Esophagus squamous epithelium (tissue), 5 donors: Measurements from ENCODE around the gene CTIF. TPM values are rescaled to one million over a fixed set of nuclear protein-coding genes. Genes with fewer than 3 reads are reported as not detected.

Experiments used
- DNase-seq: peaks from one replicate; lab custom pipeline; 2025; lab: John Stamatoyannopoulos, UW
- H3K27ac ChIP-seq, 4 donors: fragments of 200-600 bp; sonication (generic); one replicate each; pipeline ENCODE4 v1.5.1; 2016 to 2019; ENCODE audit warnings: mild to moderate bottlenecking in 1 of 4
- H3K27me3 ChIP-seq, 4 donors: fragments of 200-600 bp; sonication (generic); 1 replicate in 3 of 4; 2 replicates in 1 of 4; pipeline versions ENCODE4 v1.5.1 to v1.6.0; 2017 to 2021; ENCODE audit warnings: antibody characterized with exemption in 1 of 4
- H3K36me3 ChIP-seq, 3 donors: fragments of 200-600 bp; sonication (generic); one replicate each; pipeline ENCODE4 v1.5.1; 2016 to 2019
- H3K4me1 ChIP-seq, 3 donors: fragments of 200-600 bp; sonication (generic); one replicate each; pipeline ENCODE4 v1.5.1; 2017 to 2019
- H3K4me3 ChIP-seq, 4 donors: fragments of 200-600 bp; sonication (generic); 1 replicate in 3 of 4; 2 replicates in 1 of 4; pipeline ENCODE4 v1.5.1; 2016 to 2019; ENCODE audit warnings: mild to moderate bottlenecking in 2 of 4, moderate library complexity in 1 of 4
- H3K9me3 ChIP-seq, 3 donors: fragments of 200-600 bp; sonication (generic); one replicate each; pipeline ENCODE4 v1.5.1; 2016 to 2019
- CTCF ChIP-seq, 6 experiments: fragments of 450-650 bp in 4 of 6; fragments of 200-600 bp in 2 of 6; sonication (generic) in 2 of 6; IDR thresholded peaks; one replicate each; pipeline ENCODE4 v1.5.1; 2016 to 2019; ENCODE audit warnings: antibody characterized with exemption in 6 of 6, mild to moderate bottlenecking in 4 of 6, moderate library complexity in 4 of 6
- POLR2A ChIP-seq, 4 donors: fragments of 450-650 bp; IDR thresholded peaks; one replicate each; pipeline ENCODE4 v1.6.1; 2017; ENCODE audit warnings: antibody characterized with exemption in 4 of 4, mild to moderate bottlenecking in 4 of 4, moderate library complexity in 3 of 4
- WGBS, 2 donors: methylation state at CpG; one replicate each; pipeline ENCODE4 v1.1.5; 2018; 5-methylcytosine and 5-hydroxymethylcytosine counted together
- intact Hi-C: fragments of 100-400 bp; cut with DNase I; formaldehyde crosslinking; loops from one replicate; pipeline ENCODE4 v1.15.0; 2022
- total RNA-seq, 4 donors: library from RNA; depleted of rRNA; stranded (reverse); fragments of >200 nt; gene quantifications; one replicate each; pipeline ENCODE4 v1.1.0, GENCODE V29; 2016
- donor health status: DM: yes; HTN: yes; CAD: no.

Gene CTIF
- total RNA-seq, 4 donors from 2014 or later: 4.7 to 24.2 (median 10.2) TPM

- H3K4me3 ChIP-seq: no peak overlapping the region
- peaks cover 0 to 8% (median 0%) of the 10 kb centered on the region in 3 donors for H3K4me1 ChIP-seq
- H3K36me3 ChIP-seq: peaks cover 0 to 22% (median 0%) of the 10 kb centered on the region in 3 donors
- H3K9me3 ChIP-seq: no peaks in the 10 kb centered on the region
- DNase-seq: no peak
- no peak for TF ChIP-seq POLR2A (IDR thresholded peaks at IDR 0.05)
- no peak for TF ChIP-seq CTCF (IDR thresholded peaks at IDR 0.05)
- intact Hi-C loops: no loop called here
- no peak overlapping the region for H3K27ac ChIP-seq
- H3K27me3 ChIP-seq: no peaks in the 10 kb centered on the region
- WGBS, 2 donors: 94 to 96% methylated on average over 3 of the region's 12 CpGs
Measured at GRCh38 chr18:48632676-48633257, 93.9 kb downstream of the CTIF start.

DNA sequence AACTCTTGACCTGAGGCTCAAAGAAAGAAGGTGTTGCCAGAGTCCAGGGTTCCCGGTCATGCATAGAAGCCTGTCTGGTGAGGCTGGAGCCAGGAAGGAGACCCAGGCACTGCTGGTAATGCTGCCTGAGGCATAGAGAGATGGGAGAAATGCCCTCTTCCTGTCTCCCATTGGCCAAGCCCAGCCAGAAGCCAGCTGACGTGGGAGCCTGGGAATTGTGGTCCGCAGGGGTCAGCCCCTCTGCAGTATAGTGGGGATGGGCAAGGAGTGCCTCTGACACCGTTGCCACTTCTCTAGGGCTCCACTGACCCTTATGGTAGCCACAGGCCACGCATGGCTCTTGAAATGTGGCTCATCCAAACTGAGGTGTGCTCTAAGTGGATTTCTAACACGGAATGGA, 95.7 kb downstream of the CTIF start:
- Histone ChIP-seq H3K36me3 (peaks cover 0 to 35% (median 0%) of the 10 kb centered on the region in 3 donors), H3K27me3 (no peaks in the 10 kb centered on the region), H3K4me3 (no peak overlapping the region), H3K4me1 (peaks cover 0 to 6% (median 0%) of the 10 kb centered on the region in 3 donors), H3K9me3 (no peaks in the 10 kb centered on the region), H3K27ac (no peak overlapping the region)
- 82 to 88% methylated on average over 4 to 6 of the region's 6 CpGs for WGBS, 2 donors
- DNase-seq: no peak
- intact Hi-C loops: no loop called here
- TF ChIP-seq CTCF (IDR thresholded peaks at IDR 0.05) (no peak), POLR2A (IDR thresholded peaks at IDR 0.05) (no peak)

DNA sequence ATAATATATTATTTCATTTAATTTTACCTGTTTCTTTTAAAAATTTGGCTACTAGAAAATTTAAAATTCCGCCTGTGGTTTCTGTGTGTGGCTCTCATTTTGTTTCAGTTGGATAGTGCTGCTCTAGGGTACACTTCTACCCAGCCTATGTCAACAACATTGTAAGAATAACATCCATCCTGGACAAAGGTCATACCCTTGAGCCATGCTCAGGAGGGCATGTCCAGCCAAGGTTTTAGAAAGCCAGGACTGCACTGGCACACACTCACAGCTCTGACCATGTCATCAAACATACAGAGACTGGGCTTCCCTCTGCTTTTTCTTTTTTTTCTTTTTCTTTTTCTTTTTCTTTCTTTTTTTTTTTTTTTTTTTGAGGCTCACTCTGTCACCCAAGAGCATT, 96.1 kb downstream of the CTIF start:
- no peaks in the 10 kb centered on the region for H3K9me3 ChIP-seq
- no peaks in the 10 kb centered on the region for H3K27me3 ChIP-seq
- no peak overlapping the region for H3K27ac ChIP-seq
- intact Hi-C loops: no loop called here
- WGBS, 2 donors: 85 to 90% methylated on average over 1 of the region's 1 CpG
- TF ChIP-seq CTCF (IDR thresholded peaks at IDR 0.05) (no peak), POLR2A (IDR thresholded peaks at IDR 0.05) (no peak)
- no peak for DNase-seq
- H3K4me3 ChIP-seq: no peak overlapping the region
- H3K36me3 ChIP-seq: peaks cover 0 to 37% (median 0%) of the 10 kb centered on the region in 3 donors
- H3K4me1 ChIP-seq: peaks cover 0 to 1% (median 0%) of the 10 kb centered on the region in 3 donors

DNA sequence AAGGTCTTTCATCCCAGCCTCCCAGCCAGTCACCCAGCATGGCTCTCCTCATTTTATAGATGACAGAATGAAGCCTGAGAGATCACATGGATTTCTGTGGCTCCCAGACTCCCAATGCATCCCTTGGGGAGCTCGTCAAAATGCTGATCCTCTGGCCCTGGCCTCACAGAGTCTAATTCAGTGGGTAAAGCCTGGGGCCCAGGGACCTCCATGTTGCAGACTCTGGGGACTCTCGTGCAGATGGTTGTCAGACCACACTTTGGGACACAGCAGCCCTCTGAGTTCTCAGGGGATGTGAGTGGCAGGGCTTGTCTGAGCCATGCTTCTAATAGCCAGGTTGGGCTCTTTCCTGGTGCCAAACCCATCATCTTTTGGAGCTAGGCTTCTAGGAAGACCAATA, 97.0 kb downstream of the CTIF start:
- TF ChIP-seq POLR2A (IDR thresholded peaks at IDR 0.05) (no peak), CTCF (IDR thresholded peaks at IDR 0.05) (no peak)
- no peak overlapping the region for H3K4me3 ChIP-seq
- no peaks in the 10 kb centered on the region for H3K9me3 ChIP-seq
- no peaks in the 10 kb centered on the region for H3K4me1 ChIP-seq
- H3K27me3 ChIP-seq: no peaks in the 10 kb centered on the region
- H3K27ac ChIP-seq: no peak overlapping the region
- intact Hi-C loops: no loop called here
- no peak for DNase-seq
- peaks cover 0 to 37% (median 0%) of the 10 kb centered on the region in 3 donors for H3K36me3 ChIP-seq
- 100% methylated on average over 1 of the region's 2 CpGs; no CpG with 5 or more reads in 1 of the 2 donors for WGBS, 2 donors

DNA sequence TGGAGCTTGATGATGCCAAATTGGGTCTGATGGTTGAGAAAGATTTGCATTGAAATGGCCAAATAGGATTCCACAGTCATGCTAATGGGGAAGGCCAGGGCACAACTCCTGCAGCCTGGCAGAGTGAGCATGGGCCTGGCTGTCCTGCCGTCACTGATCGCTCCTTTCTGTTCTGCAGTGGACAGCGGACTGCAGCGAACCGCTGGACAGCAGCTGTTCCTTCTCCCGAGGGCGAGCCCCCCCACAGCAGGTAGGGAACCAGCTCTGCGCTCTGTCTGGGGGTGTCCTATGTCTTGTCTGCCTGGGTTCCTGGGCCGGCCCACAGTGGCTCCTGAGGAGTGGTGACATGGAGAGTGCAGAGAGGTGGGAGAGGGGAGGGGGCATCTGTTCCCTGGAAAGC, 97.6 kb downstream of the CTIF start:
- no peak for TF ChIP-seq POLR2A (IDR thresholded peaks at IDR 0.05)
- 89 to 97% methylated on average over 5 to 8 of the region's 9 CpGs for WGBS, 2 donors
- DNase-seq: no peak
- no peak overlapping the region for H3K4me3 ChIP-seq
- no peaks in the 10 kb centered on the region for H3K4me1 ChIP-seq
- no peaks in the 10 kb centered on the region for H3K9me3 ChIP-seq
- H3K27me3 ChIP-seq: no peaks in the 10 kb centered on the region
- intact Hi-C loops: no loop called here
- no peak overlapping the region for H3K27ac ChIP-seq
- H3K36me3 ChIP-seq: peaks cover 0 to 37% (median 0%) of the 10 kb centered on the region in 3 donors
